Stimulated activated CD4-positive, alpha-beta T cell treated with anti-CD3 and anti-CD28 coated beads, Interleukin-2, amount 100 ng/mL, for 24 hours (primary cell): ENCODE data around the gene LRP1-AS.

Source experiments
- DNase-seq, 2 donors: peaks; one replicate each; pipeline ENCODE4 v3.0.0-alpha.2; 2020

LRP1-AS gene

DNA sequence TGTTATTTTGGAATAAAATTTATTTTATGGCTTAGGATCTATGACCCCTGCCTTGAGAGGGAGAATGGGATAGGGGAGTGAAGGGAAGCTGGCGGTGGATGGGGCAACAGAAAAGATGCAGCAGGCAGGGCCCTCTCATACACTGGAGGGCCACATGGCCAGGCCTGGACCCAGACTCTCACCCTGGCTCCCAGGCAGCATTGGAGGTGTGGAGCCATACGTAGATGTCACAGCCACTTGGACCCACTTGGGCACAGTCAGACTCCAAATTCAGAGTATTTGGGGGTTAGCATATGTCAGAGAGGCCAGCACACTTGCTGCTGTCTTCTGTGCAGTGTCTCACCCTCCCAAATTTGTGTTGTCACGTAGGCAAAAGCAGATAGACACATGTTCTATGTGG, 52.0 kb downstream of the LRP1-AS start:
- DNase-seq, result no peak
